SK-N-SH (cell line): ENCODE data around the gene NRF1. TPM values are rescaled to one million over a fixed set of nuclear protein-coding genes. Genes with fewer than 3 reads are reported as not detected.
A peak's percentile ranks its signal among the peaks of the same experiment; 100 is the strongest.

Source experiments
- CTCF ChIA-PET: fragments of 300-600, 350-600 bp; formaldehyde crosslinking; extraction: SDS; loops from one replicate; lab custom pipeline; 2021; lab: Yijun Ruan, JAX
- POLR2A ChIA-PET: fragments of 350-600 bp; sonication (Branson Sonifier 250); formaldehyde crosslinking; extraction: SDS; loops from one replicate; lab custom pipeline; 2020; ENCODE audit warnings: antibody characterized with exemption, inconsistent platforms; lab: Yijun Ruan, JAX
- DNase-seq: peaks from one replicate; pipeline ENCODE4 v3.0.0; 2012
- H2AFZ ChIP-seq: fragments of 200-600 bp; sonication (generic); 2 replicates; pipeline ENCODE4 v1.8.1; 2016; ENCODE audit warnings: antibody characterized with exemption, mild to moderate bottlenecking, low read depth
- H3F3A ChIP-seq: fragments of 200-600 bp; sonication (generic); replicated peaks from 2 replicates; pipeline ENCODE3; 2016; ENCODE audit warnings: antibody characterized with exemption, mild to moderate bottlenecking; ENCODE audit not compliant: insufficient read depth
- H3K27ac ChIP-seq, 2 experiments: fragments of 200-500 bp in 1 of 2; fragments of 200-600 bp in 1 of 2; sonication (Bioruptor generic) in 1 of 2; sonication (generic), shearing (Covaris generic) in 1 of 2; 2 replicates each; pipeline versions ENCODE4 v1.5.1 to v1.6.1; 2014 to 2016; ENCODE audit warnings: low read depth in 2 of 2, inconsistent platforms in 1 of 2, low read length in 1 of 2, mild to moderate bottlenecking in 1 of 2, mixed read lengths in 1 of 2
- H3K27me3 ChIP-seq: fragments of 200-600 bp; sonication (generic), shearing (Covaris generic); 2 replicates; pipeline ENCODE4 v1.6.1; 2016; ENCODE audit warnings: mixed run types; ENCODE audit not compliant: insufficient read depth
- H3K36me3 ChIP-seq, 2 experiments: fragments of 200-500 bp in 1 of 2; fragments of 200-600 bp in 1 of 2; sonication (Bioruptor generic) in 1 of 2; sonication (generic) in 1 of 2; replicated peaks in 1 of 2; 2 replicates each; pipeline versions ENCODE3 to v1.5.1; 2014 to 2016; ENCODE audit warnings: low read length in 1 of 2, mild to moderate bottlenecking in 1 of 2; ENCODE audit not compliant: insufficient read depth in 2 of 2, control insufficient read depth in 1 of 2
- H3K4me1 ChIP-seq, 2 experiments: fragments of 200-500 bp in 1 of 2; fragments of 200-600 bp in 1 of 2; sonication (Bioruptor generic) in 1 of 2; sonication (generic), shearing (Covaris generic) in 1 of 2; 2 replicates each; pipeline versions ENCODE4 v1.5.1 to v1.6.1; 2014 to 2016; ENCODE audit warnings: low read depth in 1 of 2, low read length in 1 of 2, mixed run types in 1 of 2; ENCODE audit not compliant: insufficient read depth in 2 of 2, control insufficient read depth in 1 of 2
- H3K4me2 ChIP-seq: fragments of 200-600 bp; sonication (generic), shearing (Covaris generic); 2 replicates; pipeline ENCODE4 v1.6.1; 2017; ENCODE audit warnings: mixed run types
- H3K4me3 ChIP-seq, 2 experiments: fragments of 200-500 bp in 1 of 2; fragments of 200-600 bp in 1 of 2; sonication (Bioruptor generic) in 1 of 2; sonication (generic), shearing (Covaris generic) in 1 of 2; 2 replicates each; pipeline versions ENCODE4 v1.5.1 to v1.8.1; 2014 to 2016; ENCODE audit warnings: low read depth in 2 of 2, inconsistent platforms in 1 of 2, low read length in 1 of 2, mild to moderate bottlenecking in 1 of 2, mixed read lengths in 1 of 2, moderate library complexity in 1 of 2
- H3K79me2 ChIP-seq: fragments of 200-600 bp; sonication (generic); 2 replicates; pipeline ENCODE4 v1.8.1; 2017; ENCODE audit warnings: mild to moderate bottlenecking; ENCODE audit not compliant: insufficient read depth
- H3K9ac ChIP-seq: fragments of 200-600 bp; sonication (generic); 2 replicates; pipeline ENCODE4 v1.6.1; 2017; ENCODE audit warnings: mixed run types
- H3K9me2 ChIP-seq: fragments of 200-600 bp; sonication (generic); 2 replicates; pipeline ENCODE4 v1.6.1; 2017; ENCODE audit warnings: mixed run types
- H3K9me3 ChIP-seq: fragments of 200-600 bp; sonication (generic); 2 replicates; pipeline ENCODE4 v1.6.1; 2017; ENCODE audit warnings: mixed run types, mild to moderate bottlenecking, moderate library complexity
- H4K20me1 ChIP-seq: fragments of 200-600 bp; sonication (generic); 2 replicates; pipeline ENCODE4 v1.6.1; 2017; ENCODE audit warnings: mild to moderate bottlenecking, mixed run types; ENCODE audit not compliant: insufficient read depth
- CHD2 ChIP-seq: fragments of 150-350 bp; IDR thresholded peaks from 2 replicates; pipeline ENCODE4 v1.6.1; 2018; ENCODE audit warnings: low read length; ENCODE audit not compliant: partially characterized antibody
- FOXM1 ChIP-seq: IDR thresholded peaks from 2 replicates; pipeline ENCODE4 v1.4.0; 2012; ENCODE audit warnings: low read depth, mild to moderate bottlenecking
- JUND ChIP-seq: IDR thresholded peaks from 2 replicates; pipeline ENCODE4 v1.4.0; 2012
- MXI1 ChIP-seq: IDR thresholded peaks from 2 replicates; pipeline ENCODE4 v1.6.1; 2012; ENCODE audit warnings: mild to moderate bottlenecking, low read depth, low read length, improper control_type of control experiment
- POLR2AphosphoS5 ChIP-seq: IDR thresholded peaks from 2 replicates; pipeline ENCODE4 v1.6.1; 2012; ENCODE audit warnings: low read depth, low read length
- RAD21 ChIP-seq: IDR thresholded peaks from 2 replicates; pipeline ENCODE4 v1.6.1; 2012; ENCODE audit warnings: mild to moderate bottlenecking, low read length
- RCOR1 ChIP-seq: fragments of 150-350 bp; IDR thresholded peaks from 2 replicates; pipeline ENCODE4 v1.6.1; 2017; ENCODE audit warnings: antibody characterized with exemption, low read length
- RFX5 ChIP-seq: IDR thresholded peaks from 2 replicates; pipeline ENCODE4 v1.6.1; 2012; ENCODE audit warnings: mild to moderate bottlenecking, improper control_type of control experiment, low read length
- SMC3 ChIP-seq: IDR thresholded peaks from 2 replicates; pipeline ENCODE4 v1.6.1; 2012; ENCODE audit warnings: low read depth, low read length, improper control_type of control experiment
- TCF12 ChIP-seq: IDR thresholded peaks from 2 replicates; pipeline ENCODE4 v1.4.0; 2012
- WGBS: methylation state at CpG from one replicate; pipeline ENCODE4 v1.1.6; 2017; ENCODE audit warnings: low lambda C conversion rate; 5-methylcytosine and 5-hydroxymethylcytosine counted together
- polyA plus RNA-seq, 3 experiments: library from polyadenylated mRNA; depleted of rRNA; stranded (reverse); fragments of >200 nt; gene quantifications; 2 replicates each; pipeline ENCODE4 v1.2.3, GENCODE V29; 2012
- TF ChIP-seq, protein P1 (sequence below): fragments of 150-350 bp; IDR thresholded peaks from 2 replicates; pipeline ENCODE4 v1.6.1; 2016; ENCODE audit warnings: mild to moderate bottlenecking, low read depth, low read length
- TF ChIP-seq, protein P2 (sequence below): IDR thresholded peaks from 2 replicates; pipeline ENCODE4 v1.4.0; 2012; ENCODE audit warnings: low read depth, borderline replicate concordance
- TF ChIP-seq, protein P3 (sequence below): fragments of 200-600 bp; sonication (generic); IDR thresholded peaks from 2 replicates; pipeline ENCODE4 v1.6.1; 2017; ENCODE audit warnings: antibody characterized with exemption, mild to moderate bottlenecking, moderate library complexity
- TF ChIP-seq, protein P4 (sequence below): IDR thresholded peaks from 2 replicates; pipeline ENCODE4 v1.4.0; 2012; ENCODE audit warnings: low read depth

NRF1 gene
- polyA plus RNA-seq, 1 of the 3 experiments (the other 2 are of a cell fraction) = 10.9 TPM

DNA sequence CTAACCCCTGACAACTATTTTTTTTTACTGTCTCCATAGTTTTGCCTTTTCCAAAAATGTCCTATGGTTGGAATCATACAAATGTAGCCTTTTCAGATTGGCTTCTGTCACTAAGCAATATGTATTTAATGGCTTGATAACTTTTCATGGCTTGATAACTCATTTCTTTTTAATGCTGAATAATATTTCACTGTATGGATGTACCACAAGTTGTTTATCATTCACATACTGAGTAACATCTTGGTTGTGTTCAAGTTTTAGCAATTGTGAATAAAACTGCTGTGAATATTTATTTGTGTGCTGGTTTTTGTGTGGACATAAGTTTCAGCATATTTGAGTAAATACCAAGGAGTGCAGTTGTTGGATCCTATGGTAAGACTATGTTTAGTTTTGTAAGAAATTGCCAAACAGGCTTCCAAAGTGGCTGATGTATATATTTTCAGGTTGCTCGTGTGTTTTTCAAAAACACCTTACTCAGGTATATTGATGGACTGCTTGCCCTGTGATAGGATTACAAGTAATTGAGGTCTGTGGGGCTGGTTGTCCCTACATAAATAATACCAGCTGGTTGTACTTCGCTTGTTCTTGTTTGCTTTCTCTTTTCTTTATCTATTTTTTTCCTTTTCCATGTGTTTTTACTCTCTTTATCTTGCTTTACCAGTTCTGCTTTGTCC is 23.0 kb downstream of the NRF1 start:
- peaks cover 62% of the 10 kb centered on the region for H3K79me2 ChIP-seq
- WGBS = 90% methylated on average over 2 of the region's 2 CpGs
- H3K9ac ChIP-seq = no peak overlapping the region
- H2AFZ ChIP-seq = no peak overlapping the region
- no peaks in the 10 kb centered on the region for H3K27me3 ChIP-seq
- TF ChIP-seq POLR2AphosphoS5 (no peak), TCF12 (no peak), FOXM1 (no peak), RCOR1 (no peak), MXI1 (no peak), RAD21 (no peak), SMC3 (no peak), RFX5 (no peak)
- TF ChIP-seq, protein P1, sequence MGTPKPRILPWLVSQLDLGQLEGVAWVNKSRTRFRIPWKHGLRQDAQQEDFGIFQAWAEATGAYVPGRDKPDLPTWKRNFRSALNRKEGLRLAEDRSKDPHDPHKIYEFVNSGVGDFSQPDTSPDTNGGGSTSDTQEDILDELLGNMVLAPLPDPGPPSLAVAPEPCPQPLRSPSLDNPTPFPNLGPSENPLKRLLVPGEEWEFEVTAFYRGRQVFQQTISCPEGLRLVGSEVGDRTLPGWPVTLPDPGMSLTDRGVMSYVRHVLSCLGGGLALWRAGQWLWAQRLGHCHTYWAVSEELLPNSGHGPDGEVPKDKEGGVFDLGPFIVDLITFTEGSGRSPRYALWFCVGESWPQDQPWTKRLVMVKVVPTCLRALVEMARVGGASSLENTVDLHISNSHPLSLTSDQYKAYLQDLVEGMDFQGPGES = no peak
- TF ChIP-seq, protein P2, sequence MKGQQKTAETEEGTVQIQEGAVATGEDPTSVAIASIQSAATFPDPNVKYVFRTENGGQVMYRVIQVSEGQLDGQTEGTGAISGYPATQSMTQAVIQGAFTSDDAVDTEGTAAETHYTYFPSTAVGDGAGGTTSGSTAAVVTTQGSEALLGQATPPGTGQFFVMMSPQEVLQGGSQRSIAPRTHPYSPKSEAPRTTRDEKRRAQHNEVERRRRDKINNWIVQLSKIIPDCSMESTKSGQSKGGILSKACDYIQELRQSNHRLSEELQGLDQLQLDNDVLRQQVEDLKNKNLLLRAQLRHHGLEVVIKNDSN = no peak
- TF ChIP-seq, all 33 proteins: peak for 0
- Histone ChIP-seq H3K9me3 (no peaks in the 10 kb centered on the region), H4K20me1 (peaks cover 7% of the 10 kb centered on the region; the same call in 1 of the 2 replicates), H3K4me1 (no peaks in the 10 kb centered on the region), H3F3A (peaks cover 17% of the 10 kb centered on the region), H3K27ac (no peak overlapping the region), H3K9me2 (no peaks in the 10 kb centered on the region), H3K4me3 (no peak overlapping the region), H3K4me2 (no peak overlapping the region), H3K36me3 (peaks cover 0 to 24% of the 10 kb centered on the region in 2 experiments)
- ChIA-PET CTCF (interaction anchor here (0.6 to 13.6 kb wide), 21 partner anchors 9 to 416 kb away, joined by 3 to 214 read pairs (median 4); partner anchors contain the start of genes NRF1 and STRIP2), POLR2A (interaction anchor here (0.6 to 0.9 kb wide), 2 partner anchors 21 to 22 kb away, joined by 3 to 4 read pairs; no protein-coding TSS in a partner anchor)
- no peak for DNase-seq

DNA sequence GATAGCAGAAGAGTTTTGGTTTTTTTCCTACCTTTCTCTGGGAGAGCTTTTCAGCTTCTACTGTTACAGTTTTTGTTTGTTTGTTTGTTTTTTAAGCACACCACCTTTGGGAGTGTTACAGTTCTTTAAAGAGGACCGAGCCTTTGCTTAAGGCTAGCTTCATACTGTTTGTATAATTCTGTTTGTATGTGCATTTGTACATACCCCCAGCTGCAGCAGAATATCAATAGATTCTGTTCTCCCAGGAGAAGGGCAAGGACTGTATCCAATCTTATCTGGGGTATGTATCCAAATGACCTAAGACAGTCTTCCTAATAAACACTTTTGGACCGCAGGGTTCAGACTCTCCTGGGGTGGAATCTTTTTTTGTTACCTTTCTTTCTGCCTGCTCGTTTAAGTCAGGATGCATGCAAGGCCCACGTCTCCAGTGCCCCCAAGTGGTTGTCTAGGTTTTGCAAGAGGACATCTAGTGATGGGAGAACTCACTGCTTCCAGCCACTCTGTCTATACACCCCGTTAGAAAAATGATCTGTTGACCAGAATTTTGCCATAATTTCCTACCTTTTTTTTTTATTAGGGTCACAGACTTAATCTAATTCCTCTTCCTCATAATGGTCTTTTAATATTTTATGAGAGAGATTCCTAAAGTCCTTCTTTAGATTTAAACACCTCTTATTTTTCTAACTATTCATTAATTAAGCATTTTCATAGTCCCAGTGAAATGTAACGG is 23.9 kb downstream of the NRF1 start:
- Histone ChIP-seq H3K79me2 (peaks cover 61% of the 10 kb centered on the region), H3K27ac (no peak overlapping the region)
- WGBS = 19% methylated on average over 6 of the region's 6 CpGs

More for the DNA sequence above, 23.9 kb downstream of the NRF1 start:
- Histone ChIP-seq H4K20me1 (peaks cover under 1% of the 10 kb centered on the region; the same call in 1 of the 2 replicates), H3K4me3 (no peak overlapping the region), H3K4me2 (no peak overlapping the region), H3K36me3 (peaks cover 0 to 20% of the 10 kb centered on the region in 2 experiments), H3K9me2 (no peaks in the 10 kb centered on the region), H3K4me1 (no peaks in the 10 kb centered on the region), H3F3A (peaks cover 17% of the 10 kb centered on the region), H3K27me3 (no peaks in the 10 kb centered on the region), H2AFZ (0 out of 2 replicates have a peak overlapping the region, but pooled peaks have one; percentile 34), H3K9me3 (no peaks in the 10 kb centered on the region), H3K9ac (0 out of 2 replicates have a peak overlapping the region, but pooled peaks have one; percentile 0)
- CTCF ChIA-PET = interaction anchor here (0.6 to 13.6 kb wide), 20 partner anchors 8 to 417 kb away, joined by 3 to 214 read pairs (median 4); partner anchors contain the start of genes NRF1 and STRIP2
- peak; percentile 78 for DNase-seq
- POLR2A ChIA-PET = interaction anchor here (0.9 kb wide), 1 partner anchor 23 kb away, joined by 3 read pairs; no protein-coding TSS in a partner anchor
- TF ChIP-seq RCOR1 (0 out of 2 replicates have a peak, but pooled peaks have one; percentile 16), SMC3 (peak; percentile 84), MXI1 (0 out of 2 replicates have a peak, but pooled peaks have one; percentile 50), JUND (no peak), CHD2 (peak; percentile 59), RAD21 (peak; percentile 90)
- TF ChIP-seq, protein P3, sequence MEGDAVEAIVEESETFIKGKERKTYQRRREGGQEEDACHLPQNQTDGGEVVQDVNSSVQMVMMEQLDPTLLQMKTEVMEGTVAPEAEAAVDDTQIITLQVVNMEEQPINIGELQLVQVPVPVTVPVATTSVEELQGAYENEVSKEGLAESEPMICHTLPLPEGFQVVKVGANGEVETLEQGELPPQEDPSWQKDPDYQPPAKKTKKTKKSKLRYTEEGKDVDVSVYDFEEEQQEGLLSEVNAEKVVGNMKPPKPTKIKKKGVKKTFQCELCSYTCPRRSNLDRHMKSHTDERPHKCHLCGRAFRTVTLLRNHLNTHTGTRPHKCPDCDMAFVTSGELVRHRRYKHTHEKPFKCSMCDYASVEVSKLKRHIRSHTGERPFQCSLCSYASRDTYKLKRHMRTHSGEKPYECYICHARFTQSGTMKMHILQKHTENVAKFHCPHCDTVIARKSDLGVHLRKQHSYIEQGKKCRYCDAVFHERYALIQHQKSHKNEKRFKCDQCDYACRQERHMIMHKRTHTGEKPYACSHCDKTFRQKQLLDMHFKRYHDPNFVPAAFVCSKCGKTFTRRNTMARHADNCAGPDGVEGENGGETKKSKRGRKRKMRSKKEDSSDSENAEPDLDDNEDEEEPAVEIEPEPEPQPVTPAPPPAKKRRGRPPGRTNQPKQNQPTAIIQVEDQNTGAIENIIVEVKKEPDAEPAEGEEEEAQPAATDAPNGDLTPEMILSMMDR = peak; percentile 98
- TF ChIP-seq, protein P4, sequence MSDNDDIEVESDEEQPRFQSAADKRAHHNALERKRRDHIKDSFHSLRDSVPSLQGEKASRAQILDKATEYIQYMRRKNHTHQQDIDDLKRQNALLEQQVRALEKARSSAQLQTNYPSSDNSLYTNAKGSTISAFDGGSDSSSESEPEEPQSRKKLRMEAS = no peak
